ENCODE data around the gene SETX. TPM values are rescaled to one million over a fixed set of nuclear protein-coding genes. Genes with fewer than 3 reads are reported as not detected.

SETX gene
- polyA plus RNA-seq, 3 donors = 42.8 to 66.7 (median 58.2) TPM

DNA sequence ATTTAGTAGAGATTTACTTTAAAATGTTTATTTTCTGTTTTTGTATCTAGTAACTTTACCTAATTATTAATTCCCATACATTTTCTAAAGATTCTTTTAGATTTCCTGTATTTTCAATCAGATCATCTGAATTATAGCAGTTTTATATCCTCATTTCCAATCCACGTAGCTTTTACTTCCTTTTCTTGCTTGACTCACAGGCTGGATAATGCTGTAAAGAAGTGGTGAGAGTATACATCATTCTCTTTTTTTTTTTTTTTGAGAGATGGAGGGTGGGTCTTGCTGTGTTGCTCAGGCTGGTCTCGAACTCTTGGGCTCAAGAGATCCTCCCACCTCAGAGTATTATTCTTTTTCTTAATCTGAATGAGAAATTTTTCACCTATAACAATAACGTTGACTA is 11.2 kb upstream of the SETX start:
- no peak for DNase-seq

DNA sequence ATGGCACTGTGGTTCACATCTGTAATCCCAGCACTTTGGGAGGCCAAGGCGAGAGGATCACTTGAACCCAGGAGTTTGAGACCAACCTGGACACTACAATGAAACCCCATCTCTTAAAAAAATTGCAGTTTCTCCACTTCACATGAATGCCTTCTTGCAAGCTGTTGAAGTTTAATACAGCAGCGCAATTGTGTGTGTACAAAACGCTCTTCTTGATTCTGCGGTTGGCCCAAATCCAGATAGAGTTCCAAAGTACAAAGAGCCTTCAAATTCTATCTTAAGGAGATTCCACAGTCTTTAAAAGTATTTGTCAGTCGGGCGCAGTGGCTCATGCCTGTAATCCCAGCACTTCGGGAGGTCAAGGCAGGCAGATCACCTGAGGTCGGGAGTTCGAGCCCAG is 9.3 kb upstream of the SETX start:
- no peak for DNase-seq

DNA sequence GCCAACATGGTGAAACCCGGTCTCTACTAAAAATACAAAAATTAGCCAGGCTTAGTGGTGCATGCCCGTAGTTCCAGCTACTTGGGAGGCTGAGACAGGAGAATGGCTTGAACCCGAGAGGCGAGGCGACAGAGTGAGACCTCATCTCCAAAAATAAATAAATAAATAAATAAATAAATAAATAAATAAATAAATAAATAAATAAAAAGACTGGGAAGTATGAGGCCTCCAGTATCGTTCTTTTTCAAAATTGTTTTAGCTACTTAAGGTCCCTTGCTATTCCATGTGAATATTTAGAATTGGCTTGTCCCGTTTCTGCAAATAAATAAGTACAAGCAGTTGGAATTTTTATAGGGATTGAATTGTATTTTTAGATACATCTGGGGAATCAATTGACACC is 3.0 kb upstream of the SETX start:
- DNase-seq = no peak

DNA sequence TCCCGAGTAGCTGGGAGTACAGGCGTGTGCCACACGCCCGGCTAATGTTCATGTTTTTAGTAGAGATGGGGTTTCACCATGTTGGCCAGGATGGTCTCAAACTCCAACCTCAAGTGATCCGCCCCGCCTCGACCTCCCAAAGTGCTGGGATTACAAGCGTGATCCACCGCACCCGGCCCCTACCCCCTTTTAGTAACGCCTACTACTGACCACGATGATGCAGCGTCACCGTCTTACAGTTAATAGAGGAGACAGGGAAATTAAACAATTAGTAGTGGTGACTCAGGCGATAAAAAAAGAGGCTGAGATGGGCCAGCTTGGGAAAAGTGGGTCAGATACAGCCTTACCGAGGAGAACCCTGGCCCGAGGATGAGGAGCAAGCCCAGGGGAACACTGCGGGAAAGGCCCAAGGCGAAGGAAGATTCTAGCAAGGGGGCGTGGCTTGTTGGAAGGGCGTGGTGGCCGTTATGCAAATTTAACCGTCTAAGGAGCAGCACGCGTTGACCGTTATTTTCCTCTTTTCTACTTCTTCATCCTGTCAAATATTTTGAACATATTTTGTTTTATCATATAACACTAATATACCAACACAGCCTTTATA is 1.6 kb upstream of the SETX start:
- DNase-seq = no peak

GRCh38 chr9:132351404-132352045 is 3.3 kb downstream of the SETX start:
- DNase-seq = no peak

DNA sequence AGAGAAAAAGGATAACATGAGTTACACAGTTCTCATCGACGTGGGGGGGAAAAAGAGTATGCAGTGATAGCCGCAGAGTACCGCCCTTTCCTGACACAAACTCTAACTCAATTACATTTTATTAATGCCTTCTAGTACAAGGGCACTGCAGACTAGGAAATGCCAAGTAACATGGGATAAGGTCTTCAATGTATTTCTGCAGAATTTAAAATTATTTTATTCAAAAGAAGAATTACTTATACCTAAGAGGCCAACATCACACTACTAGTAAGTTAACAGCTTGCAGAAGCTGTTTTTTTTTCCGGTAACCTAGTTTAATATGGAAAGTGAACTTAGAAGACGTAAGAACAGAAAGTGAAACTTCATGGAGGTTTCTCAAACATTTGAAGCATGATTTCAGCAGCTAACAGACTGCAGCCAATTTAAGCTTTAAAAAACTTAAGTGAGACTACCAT is 3.9 kb downstream of the SETX start:
- no peak for DNase-seq

- DNase-seq = no peak
These were observed 6.1 kb downstream of the SETX start for GRCh38 chr9:132348676-132349075.

DNA sequence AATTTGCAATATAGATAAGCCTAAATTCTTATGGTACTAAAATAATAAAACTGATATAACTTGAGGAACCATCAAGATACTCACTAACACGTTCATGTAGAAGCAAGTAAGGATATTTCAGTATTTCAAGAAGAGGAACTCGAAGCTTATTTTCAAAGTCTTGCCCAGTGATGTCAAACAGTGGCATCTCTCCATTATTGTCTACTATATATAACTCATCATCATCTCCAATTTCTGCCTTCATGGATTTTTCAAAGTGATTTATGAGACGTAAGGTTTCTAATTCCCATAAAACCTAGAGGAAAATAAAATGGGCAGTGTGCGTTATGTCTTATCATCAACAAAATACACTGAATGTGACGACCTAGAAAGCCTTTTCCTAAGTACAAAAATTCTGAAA is 8.6 kb downstream of the SETX start:
- DNase-seq = no peak

DNA sequence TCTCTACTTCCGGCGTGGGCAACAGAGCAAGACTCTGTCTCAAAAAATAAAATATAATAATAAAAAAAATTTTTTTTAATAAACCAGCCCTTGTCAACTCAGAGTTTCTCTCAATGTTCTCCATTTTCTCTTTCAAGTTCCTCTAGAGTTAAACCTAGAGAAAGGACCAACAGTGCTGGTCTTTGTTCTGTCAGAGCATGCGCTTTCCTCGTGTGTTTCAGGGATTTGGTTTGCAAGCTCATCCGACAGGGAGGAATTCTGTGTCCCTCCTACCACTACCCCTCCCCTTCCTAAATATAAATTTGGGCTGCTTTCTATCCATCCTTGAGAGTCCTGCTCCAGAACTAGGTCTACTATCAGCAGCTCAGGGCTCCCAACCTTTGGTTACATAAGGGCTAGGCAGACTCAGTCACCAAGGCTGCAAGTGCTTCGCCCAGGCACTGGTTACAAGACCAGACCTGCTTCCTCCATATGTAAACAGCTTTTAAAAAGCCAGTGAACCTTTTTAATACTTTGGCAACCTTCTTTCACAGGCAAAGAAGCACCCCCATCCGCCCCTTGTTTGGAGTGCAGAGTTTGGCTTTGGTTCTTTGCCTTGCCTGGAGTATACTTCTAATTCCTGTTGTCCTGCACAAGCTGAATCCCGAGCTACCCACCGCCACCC is 13.5 kb downstream of the SETX start:
- no peak for DNase-seq

GRCh38 chr9:132334364-132334763 is 20.4 kb downstream of the SETX start:
- DNase-seq = no peak

DNA sequence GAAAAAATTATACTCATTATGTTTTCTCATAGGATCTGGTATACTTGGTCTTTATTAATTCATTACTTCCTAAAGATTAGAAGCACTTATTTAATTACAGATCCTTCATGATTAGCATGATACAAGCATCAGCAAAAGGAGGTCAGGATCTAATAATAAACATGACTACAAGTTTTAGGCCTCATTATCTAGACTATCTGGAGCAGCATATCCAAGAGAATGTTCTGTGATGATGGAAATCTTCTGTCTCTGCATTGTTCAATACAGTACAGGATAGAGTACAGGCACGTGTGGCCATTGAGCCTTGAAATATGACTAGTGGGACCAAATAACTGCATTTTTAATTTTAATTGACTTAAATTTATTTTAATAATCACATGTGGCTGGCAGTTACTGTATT is 21.2 kb downstream of the SETX start:
- no peak for DNase-seq

DNA sequence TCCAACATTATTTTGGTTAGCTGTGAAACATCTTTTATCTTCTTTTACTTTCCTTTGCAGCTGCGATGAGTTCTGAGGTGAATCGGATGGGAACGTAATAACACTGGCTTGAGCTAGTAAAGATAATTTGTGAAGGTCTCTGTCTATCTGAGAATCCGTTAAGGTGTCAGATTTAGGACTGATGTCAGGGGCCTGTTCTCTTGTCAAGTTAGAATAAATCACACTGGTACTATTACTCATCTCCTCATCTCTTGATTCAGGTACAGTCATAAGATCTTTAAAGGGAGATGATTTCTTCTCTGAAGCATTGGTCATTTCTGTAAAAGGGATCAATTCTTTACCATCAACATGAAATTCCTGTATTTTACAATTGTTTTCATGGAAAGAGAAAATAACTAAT is 26.2 kb downstream of the SETX start:
- DNase-seq = no peak

DNA sequence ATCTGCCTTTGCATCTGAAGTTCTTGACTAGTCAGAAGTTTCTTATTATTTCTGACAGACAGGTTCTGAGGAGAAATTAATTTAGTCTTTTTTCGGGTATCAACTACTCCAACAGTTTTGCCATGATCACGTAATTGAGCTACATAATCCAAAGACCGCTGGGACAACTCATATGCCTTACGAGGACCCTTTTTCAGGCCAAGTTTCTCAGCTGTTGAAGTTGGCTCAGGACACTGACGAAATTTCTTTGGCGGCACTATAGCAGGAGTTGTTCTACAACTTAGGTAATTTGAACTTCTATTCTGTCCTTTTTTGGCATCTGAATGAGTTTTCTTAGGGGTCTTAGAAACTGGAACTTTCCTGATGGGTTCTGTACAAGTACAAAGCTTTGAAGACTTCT is 27.2 kb downstream of the SETX start:
- no peak for DNase-seq

- DNase-seq = no peak
These were observed 30.4 kb downstream of the SETX start for GRCh38 chr9:132324425-132324824.

GRCh38 chr9:132319421-132320110 is 35.2 kb downstream of the SETX start:
- DNase-seq = no peak

GRCh38 chr9:132312873-132313272 is 41.9 kb downstream of the SETX start:
- no peak for DNase-seq

DNA sequence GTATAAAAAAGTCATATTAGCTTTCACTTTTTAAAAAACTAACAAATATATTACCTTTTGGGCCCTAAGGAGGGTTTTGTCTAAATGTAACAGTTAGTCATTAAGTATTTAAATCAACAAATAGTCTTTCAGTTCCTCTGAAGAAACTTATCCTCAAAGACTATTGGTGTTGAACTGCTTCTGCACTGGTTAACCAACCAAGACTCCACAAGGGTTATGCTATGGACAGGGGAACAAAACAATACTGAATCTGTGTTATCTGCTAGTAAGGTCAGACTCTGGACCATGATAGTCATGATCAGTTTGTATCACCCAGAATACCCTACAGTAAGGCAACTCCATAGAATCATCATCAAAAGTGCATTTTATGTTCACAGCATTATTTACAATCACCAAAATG is 42.4 kb downstream of the SETX start:
- no peak for DNase-seq

- no peak for DNase-seq
These were observed 42.8 kb downstream of the SETX start for GRCh38 chr9:132311978-132312377.

- no peak for DNase-seq
These were observed 45.7 kb downstream of the SETX start for GRCh38 chr9:132309056-132309455.

GRCh38 chr9:132301521-132301920 is 53.3 kb downstream of the SETX start:
- no peak for DNase-seq

DNA sequence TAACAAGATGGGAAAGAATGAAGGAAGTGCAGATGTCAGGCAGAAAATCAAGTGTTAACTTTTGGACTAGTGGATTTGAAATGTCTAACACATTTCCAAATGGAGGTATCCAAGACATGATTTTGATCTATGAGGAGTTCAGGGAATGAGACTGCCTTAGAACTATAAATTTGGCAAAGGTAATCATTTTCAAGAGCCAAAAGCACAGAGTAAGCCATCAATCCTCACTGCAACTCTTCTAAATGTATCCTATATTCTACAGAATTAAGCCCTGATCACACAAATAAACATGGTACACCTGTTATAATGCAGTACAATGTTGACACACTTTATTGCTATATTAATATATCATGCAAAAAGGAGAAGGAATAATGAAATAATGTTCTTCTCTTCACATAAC is 55.6 kb downstream of the SETX start:
- DNase-seq = no peak

GRCh38 chr9:132295181-132295580 is 59.6 kb downstream of the SETX start:
- DNase-seq = no peak

- DNase-seq = no peak
These were observed 61.6 kb downstream of the SETX start for GRCh38 chr9:132293145-132293721.
